NB4 (cell line): ENCODE results near the gene ANKRD27.
"Not testable (repeated sequence)": the region's sequence is repeated elsewhere in the genome, so short reads cannot be mapped to it uniquely, and the experiment has no call there.

ENCODE experiments used
- DNase-seq: peaks from one replicate; pipeline ENCODE4 v3.0.0; 2010; ENCODE audit warnings: low read depth
- H3K4me3 ChIP-seq: one replicate; pipeline ENCODE4 v1.5.1; 2011; ENCODE audit warnings: mild to moderate bottlenecking, low read depth, low read length, moderate library complexity
- MYC ChIP-seq: IDR thresholded peaks from 2 replicates; pipeline ENCODE4 v1.6.1; 2011; ENCODE audit warnings: low read depth, low read length
- POLR2A ChIP-seq: IDR thresholded peaks from 2 replicates; pipeline ENCODE4 v1.6.1; 2011; ENCODE audit warnings: mild to moderate bottlenecking; ENCODE audit not compliant: insufficient read length; ENCODE audit errors: extremely low read depth
- TF ChIP-seq, protein P1 (sequence below): IDR thresholded peaks from 2 replicates; pipeline ENCODE4 v1.6.1; 2011; ENCODE audit warnings: low read depth, low read length
- TF ChIP-seq, protein P2 (sequence below): IDR thresholded peaks from one replicate; pipeline ENCODE4 v1.5.1; 2012; ENCODE audit warnings: low read depth, low read length

ANKRD27 gene

DNA sequence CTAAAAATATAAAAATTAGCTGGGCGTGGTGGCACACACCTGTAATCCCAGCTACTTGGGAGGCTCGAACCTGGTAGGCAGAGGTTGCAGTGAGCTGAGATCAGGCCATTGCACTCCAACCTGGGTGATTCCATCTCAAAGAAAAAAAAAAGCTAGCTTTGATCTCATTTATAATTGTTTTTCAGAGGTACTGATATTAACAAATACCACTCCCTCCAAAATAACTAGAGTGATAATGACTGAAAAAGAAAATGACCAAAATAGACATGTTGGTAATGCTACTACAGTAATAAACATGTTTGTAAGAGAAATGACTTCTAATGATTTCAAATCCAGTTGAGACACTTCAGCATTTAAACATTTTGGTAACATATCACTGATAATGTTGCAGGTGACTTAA, 81.0 kb downstream of the ANKRD27 start:
- TF ChIP-seq, protein P1, sequence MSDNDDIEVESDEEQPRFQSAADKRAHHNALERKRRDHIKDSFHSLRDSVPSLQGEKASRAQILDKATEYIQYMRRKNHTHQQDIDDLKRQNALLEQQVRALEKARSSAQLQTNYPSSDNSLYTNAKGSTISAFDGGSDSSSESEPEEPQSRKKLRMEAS: no peak
- TF ChIP-seq, protein P2, sequence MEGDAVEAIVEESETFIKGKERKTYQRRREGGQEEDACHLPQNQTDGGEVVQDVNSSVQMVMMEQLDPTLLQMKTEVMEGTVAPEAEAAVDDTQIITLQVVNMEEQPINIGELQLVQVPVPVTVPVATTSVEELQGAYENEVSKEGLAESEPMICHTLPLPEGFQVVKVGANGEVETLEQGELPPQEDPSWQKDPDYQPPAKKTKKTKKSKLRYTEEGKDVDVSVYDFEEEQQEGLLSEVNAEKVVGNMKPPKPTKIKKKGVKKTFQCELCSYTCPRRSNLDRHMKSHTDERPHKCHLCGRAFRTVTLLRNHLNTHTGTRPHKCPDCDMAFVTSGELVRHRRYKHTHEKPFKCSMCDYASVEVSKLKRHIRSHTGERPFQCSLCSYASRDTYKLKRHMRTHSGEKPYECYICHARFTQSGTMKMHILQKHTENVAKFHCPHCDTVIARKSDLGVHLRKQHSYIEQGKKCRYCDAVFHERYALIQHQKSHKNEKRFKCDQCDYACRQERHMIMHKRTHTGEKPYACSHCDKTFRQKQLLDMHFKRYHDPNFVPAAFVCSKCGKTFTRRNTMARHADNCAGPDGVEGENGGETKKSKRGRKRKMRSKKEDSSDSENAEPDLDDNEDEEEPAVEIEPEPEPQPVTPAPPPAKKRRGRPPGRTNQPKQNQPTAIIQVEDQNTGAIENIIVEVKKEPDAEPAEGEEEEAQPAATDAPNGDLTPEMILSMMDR: no peak
- TF ChIP-seq POLR2A (no peak), MYC (no peak)
- no peak for DNase-seq
- no peak overlapping the region for H3K4me3 ChIP-seq

- DNase-seq, H3K4me3 ChIP-seq: not testable (repeated sequence)
These were observed 87.1 kb downstream of the ANKRD27 start for GRCh38 chr19:32587747-32588504.

GRCh38 chr19:32581705-32582179, 93.2 kb downstream of the ANKRD27 start:
- DNase-seq: peak; percentile 30
- TF ChIP-seq MYC: no peak
- TF ChIP-seq, protein P1: no peak
- TF ChIP-seq, protein P2: no peak
- H3K4me3 ChIP-seq: peak overlapping the region; percentile 84

DNA sequence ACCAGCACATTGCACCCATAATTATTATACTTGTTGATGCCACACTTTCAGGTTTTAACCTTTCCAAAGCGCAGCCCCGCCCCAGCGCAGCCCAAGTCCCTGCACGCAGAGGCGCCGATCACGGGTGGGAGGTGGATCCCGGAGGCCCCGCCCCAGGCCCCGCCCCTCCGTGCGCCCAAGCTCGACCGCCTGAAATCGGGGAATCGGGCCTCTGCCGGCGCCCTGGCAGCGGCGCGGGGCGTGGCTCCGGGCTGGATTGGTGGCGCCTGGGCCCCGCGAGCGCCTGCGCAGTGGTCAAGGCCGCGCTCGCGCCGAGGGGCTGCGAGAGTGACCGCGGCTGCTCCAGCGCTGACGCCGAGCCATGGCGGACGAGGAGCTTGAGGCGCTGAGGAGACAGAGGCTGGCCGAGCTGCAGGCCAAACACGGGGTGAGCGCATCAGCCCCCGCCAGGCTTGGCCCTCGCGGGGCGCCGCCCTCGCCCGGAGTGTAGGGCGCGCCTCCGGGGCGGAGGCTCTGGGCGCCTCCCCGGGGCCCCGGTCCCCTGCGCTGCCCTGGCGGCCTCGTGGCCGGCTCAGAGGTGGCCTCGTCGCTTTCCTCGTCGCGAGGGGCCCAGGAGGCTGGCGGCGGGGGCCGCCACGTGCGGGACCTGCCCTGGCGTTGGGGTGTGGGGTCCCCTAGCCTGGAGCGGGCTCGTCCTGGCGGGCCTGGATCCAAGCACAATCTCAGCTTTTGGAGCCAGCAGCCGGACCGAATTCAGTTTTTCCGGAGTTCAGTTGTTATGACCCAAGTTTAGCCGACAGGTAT, 93.9 kb downstream of the ANKRD27 start, which contains the start of gene PDCD5:
PDCD5 (plus strand) TSS at position 290 of the 804 bp plus-strand sequence; CDS start at position 362, 72 bp downstream.
- peak within 1 kb of the TSS; percentile 84 for H3K4me3 ChIP-seq
- TF ChIP-seq, protein P1: peak; percentile 62
- TF ChIP-seq MYC: peak; percentile 31
- TF ChIP-seq POLR2A: peak; percentile 84
- TF ChIP-seq, protein P2: no peak
- DNase-seq: peak; percentile 91

DNA sequence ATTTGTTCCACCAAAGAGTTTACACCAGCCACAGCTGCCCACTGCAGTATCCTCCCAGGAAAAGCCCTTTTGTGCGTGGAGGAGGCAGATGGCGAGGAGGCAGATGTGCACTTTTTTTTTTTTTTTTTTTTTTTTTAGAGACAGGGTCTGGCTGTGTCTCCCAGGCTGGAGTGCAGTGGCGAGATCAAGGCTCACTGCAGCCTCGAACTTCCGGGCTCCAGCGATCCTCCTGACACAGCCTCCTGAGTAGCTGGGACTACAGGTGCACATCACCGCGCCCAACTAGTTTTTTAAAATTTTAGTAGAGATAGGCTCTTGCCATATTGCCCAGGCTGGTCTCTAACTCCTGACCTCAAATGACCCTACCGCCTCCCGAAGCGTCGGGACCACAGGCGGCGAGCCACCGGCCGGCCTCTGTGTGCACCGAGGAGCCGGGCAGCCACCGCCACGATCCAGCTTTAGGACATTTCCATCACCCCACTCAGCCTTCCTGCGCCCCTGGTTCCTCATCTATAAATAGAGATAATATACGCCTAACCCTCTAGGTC, 94.6 kb downstream of the ANKRD27 start:
- no peak for DNase-seq
- TF ChIP-seq, protein P1: no peak
- TF ChIP-seq POLR2A (no peak), MYC (no peak)
- TF ChIP-seq, protein P2: no peak
- peak overlapping the region; percentile 62 for H3K4me3 ChIP-seq

DNA sequence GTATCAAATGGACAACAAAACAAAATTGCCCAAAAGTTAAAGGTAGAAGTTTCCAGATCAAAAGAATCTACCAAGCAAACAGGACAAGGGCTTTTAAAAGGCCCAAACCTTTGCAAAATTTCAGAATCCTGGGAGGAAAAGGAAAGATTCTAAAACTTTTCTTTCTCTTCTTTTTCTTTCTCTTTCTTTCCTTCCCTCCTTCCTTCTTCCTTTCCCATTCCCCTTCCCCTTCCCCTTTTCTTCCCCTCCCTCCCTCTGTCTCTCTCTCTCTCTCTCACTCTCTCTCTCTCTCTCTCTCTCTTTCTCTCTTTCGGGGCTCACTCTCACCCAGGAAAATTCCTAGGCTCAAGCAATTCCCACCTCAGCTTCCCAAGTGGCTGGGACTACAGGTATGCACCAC, 98.2 kb downstream of the ANKRD27 start:
- DNase-seq: no peak
- TF ChIP-seq, protein P1: no peak
- TF ChIP-seq, protein P2: no peak
- TF ChIP-seq MYC (no peak), POLR2A (no peak)

More for the DNA sequence above, 98.2 kb downstream of the ANKRD27 start:
- H3K4me3 ChIP-seq: no peak overlapping the region
